Stimulated activated CD8-positive, alpha-beta memory T cell treated with anti-CD3 and anti-CD28 coated beads, Interleukin-12 subunit alpha, Interleukin-12 subunit beta, amount 100 ng/mL, for 4 hours (primary cell): ENCODE results near the gene ABCD1.
"Not testable (repeated sequence)": the region's sequence is repeated elsewhere in the genome, so short reads cannot be mapped to it uniquely, and the experiment has no call there.

Source experiments
- DNase-seq: peaks from one replicate; pipeline ENCODE4 v3.0.0-alpha.2; 2020; ENCODE audit warnings: low read depth

ABCD1 gene

DNA sequence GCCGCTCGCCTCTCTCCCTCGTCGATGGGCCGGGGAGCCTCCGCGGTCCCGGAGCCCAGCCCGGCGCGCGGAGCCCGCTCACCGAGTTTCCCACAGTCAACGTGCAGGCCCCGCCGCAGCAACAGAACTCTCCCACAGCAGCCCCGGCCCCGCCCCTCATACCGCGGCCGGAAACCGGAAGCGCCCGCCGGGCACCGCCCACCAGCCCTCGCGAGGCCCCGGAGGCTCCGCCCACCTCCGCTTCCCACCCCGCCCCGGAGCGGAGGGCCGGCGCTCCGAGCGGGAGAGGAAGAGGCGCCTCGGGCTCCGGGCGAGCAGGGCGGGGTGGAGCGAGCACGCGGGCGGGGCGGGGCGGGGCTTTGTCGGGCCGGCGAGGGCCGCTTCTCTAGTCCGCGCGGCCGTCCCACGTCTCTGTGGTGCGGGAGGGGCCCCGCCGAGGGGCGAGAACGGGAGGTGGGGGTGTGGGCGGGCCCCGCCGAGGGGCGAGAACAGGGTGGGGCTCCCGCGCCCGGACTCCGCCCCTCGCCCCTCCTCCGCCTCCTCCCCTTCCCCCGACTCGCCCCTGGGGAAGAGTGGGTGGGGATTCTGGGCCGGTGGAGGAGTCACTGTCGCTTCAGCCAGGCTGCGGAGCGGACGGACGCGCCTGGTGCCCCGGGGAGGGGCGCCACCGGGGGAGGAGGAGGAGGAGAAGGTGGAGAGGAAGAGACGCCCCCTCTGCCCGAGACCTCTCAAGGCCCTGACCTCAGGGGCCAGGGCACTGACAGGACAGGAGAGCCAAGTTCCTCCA is at the start of gene ABCD1, which contains the start of gene BCAP31:
TSS of gene ABCD1 (plus strand) at position 605 of the 787 bp plus-strand sequence. CDS start 411 bp downstream, outside the sequence.
TSS of gene BCAP31 (minus strand) at position 136 of the 787 bp plus-strand sequence. CDS start 1,143 bp downstream, outside the sequence.
- peak; percentile 79 for DNase-seq

DNA sequence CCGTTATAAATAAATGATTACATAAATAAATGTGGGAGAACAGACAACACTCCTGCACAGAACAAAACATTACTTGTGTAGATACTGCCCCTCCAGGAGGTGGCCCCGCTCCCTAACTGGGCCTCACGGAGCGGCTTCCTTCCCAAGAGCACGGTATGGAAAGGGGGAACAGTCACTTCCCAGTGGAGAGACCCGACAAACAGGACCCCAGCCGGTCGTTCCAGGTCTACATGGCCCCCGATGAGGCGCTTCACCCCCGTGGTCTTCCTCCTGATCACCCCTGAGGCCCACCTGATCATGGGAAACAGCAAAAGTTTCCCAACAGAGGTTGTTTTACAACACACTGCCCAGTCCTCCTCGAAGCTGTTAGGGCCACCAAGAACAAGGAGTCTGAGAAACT is 43.5 kb upstream of the ABCD1 start:
- DNase-seq, result no peak

DNA sequence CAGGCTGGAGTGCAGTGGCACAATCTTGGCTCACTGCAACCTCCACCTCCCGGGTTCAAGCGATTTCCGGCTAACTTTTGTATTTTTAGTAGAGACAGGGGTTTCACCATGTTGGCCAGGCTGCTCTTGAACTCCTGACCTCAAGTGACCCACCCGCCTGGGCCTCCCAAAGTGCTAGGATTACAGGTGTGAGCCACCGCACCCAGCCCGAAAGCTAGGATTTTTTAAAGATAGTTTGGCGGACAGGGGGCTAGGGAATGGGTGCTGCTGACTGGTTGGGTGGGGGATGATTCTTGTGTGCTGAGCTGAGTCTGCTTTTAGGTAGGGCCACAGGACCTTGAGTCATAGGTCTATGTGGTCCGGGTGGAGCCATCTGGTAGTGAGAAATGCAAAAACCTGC is 41.2 kb upstream of the ABCD1 start:
- not testable (repeated sequence) for DNase-seq

DNA sequence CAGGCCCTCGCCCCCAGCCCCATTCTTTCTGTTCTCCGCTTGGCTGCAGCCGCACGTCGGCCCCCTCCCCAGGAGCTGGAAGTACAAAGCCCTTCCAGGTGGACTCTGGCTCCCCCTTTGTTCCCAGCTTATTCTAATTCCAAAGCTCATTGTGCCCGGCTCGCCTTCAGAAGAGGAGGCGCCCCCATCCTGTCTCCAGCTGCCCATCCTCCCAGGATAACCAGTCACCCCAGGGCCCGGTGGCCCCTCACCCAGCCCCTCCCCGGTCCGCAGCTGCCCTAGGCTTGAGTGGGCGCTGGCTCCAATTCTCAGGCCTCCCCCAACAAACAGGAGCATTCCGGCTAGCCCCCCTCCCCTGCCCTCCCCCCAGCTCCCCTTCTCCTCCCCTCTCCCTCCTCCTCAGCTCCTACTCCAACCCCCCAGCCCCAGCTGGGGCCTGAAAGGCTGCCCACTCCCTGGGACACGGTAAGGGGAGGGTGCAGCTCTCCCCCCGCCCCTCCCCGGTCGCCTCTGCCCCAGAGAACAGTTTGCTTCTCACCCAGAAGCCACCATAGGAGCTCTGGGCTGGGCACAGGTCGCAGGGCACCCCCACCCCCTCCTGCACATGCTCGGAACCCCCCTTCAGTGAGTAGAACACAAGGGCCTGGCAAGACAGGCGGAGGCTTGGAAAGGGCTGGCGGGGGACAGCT is 40.0 kb upstream of the ABCD1 start:
- DNase-seq, result no peak

DNA sequence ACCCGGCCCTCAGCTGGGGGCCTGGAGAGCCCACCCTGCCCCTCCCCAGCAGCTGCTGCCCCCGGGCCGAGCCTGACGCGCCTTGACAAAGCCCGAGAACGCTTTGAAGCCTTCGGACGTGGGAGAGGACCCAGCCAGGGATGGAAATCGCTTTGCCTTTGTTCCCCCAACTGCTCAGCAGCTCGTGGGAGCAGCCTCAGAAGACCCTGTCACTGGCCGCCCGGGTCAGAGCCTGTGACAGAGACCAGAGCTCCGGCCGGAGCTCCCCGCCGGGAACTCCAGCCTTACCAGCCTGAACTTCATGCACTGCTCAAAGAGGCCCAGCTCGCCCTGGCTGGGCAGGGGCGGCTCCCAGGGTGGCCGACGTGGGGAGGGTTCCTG is 39.5 kb upstream of the ABCD1 start:
- no peak for DNase-seq

DNA sequence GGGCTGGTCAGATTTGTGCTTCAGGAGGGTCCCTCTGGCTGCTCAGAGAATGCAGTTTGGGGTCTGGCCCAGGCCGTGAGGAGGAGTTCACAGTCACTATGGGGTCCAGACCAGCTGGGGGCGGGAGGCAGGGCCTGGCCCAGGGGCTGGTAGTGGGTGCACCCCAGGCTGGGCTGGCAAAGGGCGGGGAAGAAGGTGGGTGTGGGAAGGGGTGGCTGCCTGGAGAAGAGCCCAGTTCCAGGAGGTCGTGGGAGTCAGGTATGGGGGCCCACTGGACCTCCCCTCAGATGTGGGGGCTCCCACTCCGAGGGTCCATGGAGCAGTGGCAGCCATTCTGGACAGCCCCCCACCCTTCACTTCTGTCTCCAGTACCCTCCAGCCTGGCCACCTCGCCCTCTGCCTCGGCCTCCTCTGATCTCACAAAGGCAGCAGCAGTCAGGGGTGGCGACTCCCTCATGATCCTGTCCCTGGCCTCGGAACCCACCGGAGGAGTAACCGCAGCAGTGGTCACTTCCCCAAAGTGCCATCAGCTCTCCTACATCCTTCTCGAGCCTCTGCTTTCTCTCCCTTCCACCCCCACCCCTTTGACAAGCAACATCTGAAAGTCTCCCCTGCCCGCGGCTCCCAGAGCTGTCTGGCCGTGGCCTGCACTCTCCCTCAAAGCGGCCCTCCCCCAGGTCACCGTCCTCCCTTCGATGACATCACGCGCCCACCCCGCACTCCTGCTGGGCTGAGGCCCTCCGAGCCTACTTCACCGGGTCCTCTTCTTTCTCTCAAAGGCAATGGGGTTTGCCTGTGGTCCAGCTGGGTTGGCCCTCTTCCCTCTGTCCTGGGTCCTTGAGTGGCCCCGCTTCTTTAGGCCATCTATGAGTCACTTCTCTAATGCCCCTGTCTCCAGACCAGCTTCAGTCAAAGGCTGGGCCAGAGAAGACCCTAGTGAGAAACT is 38.6 kb upstream of the ABCD1 start:
- no peak for DNase-seq

DNA sequence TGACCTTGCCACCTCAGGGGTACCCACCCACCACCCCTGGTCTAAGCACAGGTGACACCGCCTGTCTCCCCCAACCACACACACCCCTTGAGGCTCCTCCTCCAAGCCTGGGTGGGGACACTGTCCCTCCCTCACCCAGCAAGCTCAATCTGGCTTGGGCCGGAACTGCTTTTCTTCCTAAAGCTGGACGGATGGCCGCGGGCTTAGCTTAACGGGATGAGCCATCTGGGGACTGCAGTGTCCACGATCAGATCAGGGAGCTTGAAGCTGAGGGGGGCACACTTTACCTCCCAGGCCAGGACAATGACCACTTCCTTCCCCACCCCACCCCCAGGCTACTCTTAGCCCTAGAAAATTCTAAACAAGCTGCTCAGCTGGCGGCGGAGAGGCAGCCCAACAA is 37.9 kb upstream of the ABCD1 start:
- no peak for DNase-seq

DNA sequence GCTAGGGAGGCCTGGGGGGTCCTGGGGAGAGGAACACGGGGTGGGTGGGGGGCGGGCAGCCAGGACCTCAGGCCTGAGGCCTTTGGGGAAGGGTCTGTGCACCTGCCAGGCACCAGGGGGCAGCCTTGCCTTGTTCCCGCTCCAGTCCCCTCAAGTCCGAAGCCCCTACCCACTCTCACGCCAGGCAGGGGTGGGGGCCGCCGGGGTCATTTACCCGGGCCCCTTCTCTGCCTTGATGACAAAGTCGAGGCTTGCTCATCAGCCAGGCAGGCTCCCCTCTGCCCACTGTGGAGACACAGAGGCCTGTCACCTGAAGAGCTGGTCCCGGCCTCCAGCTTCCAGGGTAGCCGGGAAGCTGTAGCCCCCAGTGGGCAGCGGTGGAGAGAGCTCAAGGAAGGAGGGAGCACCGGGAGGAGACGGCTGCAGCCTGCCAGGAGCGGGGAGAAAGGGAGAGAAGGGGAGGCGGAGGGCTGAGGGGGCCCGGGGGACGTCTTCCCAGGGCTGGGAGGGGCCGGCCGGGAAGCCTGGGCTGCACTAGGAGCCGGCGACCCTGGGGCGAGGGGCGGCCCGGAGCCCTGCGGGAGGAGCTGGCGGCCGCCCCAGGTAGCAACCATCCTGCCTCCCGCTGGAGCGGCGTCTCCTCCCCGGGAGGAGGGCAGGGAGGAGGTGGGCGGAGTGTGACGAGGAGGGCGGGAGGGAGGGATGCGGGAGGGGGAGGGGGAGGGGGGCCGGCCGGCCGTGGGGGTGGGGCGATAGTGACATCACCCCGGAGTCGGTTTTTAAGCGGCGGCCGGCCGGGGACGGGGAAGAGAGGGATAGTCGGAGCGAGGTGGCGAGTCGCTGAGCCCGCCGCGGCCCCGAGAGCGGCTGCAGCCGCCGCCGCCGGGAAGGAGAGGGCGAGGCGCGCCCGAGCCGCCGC is 37.3 kb upstream of the ABCD1 start, which contains the start of gene SLC6A8:
TSS of gene SLC6A8 (plus strand) at position 806 of the 919 bp plus-strand sequence. CDS start 649 bp downstream, outside the sequence.
- DNase-seq, result no peak

DNA sequence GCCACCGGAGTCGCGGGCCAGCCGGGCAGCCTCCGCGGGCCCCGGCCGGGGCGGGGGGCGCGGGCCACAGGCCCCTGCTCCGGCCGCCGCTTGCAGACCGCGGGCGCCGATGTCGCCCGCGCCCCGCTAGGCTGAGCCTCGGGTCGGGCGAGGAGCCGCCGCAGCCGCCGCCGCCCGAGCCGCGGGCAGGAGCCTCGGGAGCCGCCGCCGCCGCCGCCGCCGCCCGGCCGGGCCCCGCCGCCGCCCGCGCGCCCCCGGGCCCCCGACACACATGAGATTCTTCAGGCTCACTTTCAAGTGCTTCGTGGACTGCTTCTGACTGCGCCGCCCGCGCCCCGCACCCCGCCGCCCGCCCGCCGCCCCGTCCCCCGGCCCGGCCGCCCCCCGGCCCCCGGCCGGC is 36.6 kb upstream of the ABCD1 start:
- no peak for DNase-seq

DNA sequence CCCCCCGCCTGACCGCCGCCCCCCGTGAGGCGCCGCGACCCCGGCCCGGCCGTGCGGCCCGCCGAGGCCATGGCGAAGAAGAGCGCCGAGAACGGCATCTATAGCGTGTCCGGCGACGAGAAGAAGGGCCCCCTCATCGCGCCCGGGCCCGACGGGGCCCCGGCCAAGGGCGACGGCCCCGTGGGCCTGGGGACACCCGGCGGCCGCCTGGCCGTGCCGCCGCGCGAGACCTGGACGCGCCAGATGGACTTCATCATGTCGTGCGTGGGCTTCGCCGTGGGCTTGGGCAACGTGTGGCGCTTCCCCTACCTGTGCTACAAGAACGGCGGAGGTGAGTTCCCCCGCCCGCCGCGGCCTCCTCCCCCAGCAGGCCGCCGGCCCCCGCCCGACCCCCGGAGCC is 36.1 kb upstream of the ABCD1 start:
- DNase-seq, result no peak

DNA sequence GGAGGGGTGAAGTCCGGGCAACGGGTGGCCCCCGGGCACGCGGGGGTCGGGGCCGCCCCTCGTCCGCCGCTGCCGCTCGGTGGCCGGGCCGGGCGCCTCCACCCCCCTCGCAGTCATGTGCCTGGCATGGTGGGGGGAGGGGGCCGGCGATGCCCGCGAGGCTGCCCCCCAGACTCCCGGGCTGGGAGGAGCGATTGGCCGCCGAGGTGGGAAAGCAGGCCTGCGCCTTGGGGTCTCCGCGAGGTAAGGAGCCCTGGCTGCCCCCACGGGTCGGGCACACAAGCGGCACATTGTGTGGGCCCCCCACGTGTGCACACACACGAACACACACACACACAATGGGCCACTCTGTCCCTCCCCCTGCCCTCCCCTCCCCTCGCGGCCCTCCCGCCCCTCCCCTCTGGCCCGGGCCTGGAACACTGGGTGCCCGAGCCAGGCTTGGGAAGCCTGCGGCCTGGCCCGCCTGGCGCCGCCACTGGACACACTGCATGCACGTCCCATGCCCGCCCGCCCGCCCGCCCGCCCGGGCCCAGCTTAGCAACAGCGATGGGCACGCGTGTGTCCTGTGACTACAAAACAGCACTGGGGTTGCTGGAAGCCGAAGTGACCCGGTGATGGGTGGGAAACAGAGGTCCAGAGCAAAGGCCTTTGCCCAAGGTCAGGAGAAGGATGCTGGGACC is 35.6 kb upstream of the ABCD1 start:
- DNase-seq, result no peak

DNA sequence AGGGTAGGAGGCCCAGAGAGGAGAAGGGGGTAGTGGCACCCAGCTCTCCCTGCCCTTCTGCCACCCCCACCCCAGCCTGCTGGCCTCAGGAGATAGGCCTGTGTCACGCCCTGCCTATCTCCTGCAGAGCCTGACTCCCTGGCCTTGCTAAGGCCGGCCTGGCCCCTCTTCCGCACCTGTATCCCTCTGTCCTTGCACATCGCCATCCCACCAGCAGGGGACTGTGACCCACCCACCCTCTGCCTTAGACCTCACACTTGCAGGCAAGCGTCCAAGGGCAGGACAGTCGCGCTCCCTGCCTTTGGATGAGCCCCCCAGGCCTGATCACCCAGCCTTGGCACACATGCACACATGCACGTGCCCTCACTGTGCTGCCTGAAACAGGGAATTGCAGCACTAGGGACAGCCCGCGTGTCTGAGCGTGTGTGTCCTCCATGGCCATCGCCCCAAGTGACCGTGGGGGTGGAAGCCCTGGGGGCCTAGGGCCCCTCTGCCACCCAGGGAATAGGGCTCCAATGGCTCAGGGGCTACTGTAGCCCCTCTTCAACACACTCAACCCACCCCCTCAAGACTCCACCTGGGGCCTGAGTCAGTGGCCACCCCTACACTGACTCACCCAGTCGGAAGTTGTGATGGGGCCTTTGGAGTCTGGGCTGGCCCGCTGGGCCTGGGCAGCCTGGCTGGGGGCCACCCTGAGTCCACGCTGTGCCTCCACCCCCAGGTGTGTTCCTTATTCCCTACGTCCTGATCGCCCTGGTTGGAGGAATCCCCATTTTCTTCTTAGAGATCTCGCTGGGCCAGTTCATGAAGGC is 34.8 kb upstream of the ABCD1 start:
- no peak for DNase-seq

DNA sequence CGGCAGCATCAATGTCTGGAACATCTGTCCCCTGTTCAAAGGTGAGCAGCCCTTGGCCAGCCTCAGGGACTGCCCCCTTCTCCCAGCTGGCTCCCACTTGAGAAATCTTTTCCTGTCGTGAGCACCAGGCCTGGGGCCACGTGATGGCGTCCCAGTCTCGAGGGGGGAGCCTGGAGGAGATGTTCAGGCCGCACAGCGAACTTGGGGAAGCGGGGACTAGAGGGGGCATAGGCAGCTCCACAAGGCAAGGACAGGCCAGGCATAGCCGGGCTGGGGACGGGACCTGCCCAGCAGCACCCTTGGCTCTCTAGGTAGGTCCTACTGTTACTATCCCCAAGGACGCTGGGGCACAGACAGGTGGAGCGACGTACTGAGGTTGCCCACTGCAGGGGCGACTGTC is 34.2 kb upstream of the ABCD1 start:
- no peak for DNase-seq

DNA sequence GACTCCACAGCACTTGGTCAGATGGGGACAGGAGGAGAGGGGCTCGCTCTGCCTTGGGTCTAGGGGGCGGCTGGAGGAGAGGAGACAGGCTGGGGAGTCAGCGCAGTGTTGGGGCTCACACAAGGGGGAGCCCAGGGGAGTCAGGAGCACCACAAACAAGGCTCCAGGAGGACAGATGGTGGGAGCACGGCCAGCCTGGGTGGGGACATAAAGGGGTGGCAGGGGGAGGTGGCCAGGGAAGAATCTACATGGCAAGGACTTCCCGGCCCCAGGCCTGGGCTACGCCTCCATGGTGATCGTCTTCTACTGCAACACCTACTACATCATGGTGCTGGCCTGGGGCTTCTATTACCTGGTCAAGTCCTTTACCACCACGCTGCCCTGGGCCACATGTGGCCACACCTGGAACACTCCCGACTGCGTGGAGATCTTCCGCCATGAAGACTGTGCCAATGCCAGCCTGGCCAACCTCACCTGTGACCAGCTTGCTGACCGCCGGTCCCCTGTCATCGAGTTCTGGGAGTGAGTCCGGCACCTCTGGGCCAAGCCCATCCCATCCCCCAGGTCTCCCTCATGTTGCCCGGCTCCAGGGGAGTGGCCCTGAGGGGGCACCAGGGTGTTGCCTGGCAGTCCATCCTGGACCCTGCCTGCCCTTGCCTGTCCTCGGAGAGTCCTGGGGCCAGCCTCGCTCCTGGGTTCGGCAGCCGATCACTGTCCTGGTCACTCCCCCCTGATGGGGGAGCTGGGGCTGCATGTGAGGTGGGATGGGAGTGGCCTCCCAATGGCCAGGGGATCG is 33.4 kb upstream of the ABCD1 start:
- DNase-seq, result not testable (repeated sequence)

DNA sequence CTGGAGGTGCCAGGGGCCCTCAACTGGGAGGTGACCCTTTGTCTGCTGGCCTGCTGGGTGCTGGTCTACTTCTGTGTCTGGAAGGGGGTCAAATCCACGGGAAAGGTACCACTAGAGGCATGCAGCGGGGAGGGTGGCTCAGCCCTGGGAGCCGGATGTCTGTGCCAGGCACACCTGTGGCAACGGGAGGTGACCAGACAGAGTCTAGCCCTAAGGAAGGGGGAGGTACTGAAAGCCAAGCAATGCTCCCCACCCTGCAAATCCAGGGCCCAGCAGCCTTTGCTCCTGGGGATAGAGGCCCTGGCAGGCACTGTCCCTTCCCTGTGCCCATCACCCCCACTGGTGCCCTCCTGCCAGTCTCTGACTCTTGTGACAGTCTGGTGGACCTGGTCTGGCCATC is 32.7 kb upstream of the ABCD1 start:
- no peak for DNase-seq

DNA sequence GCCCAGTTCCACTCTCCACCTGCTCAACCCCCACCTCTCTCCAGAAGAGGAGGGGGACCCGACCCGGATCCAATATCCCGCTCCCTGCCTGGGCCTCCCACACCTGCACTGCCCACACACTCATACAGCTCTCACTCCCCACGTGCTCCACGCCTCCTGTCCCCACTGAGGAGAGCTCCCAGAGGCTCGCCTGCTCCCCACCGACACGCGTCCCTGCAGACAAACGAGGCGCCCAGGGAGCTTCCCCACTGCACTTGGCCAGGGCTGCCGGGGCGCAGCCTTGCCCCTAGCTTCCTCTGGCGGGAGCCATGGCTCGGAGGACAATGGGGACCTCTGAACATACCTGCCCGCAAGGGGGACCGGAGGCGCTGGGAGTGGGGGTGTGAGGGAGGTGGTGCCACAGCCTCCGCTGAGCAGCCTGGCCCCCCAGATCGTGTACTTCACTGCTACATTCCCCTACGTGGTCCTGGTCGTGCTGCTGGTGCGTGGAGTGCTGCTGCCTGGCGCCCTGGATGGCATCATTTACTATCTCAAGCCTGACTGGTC is 32.0 kb upstream of the ABCD1 start:
- no peak for DNase-seq

DNA sequence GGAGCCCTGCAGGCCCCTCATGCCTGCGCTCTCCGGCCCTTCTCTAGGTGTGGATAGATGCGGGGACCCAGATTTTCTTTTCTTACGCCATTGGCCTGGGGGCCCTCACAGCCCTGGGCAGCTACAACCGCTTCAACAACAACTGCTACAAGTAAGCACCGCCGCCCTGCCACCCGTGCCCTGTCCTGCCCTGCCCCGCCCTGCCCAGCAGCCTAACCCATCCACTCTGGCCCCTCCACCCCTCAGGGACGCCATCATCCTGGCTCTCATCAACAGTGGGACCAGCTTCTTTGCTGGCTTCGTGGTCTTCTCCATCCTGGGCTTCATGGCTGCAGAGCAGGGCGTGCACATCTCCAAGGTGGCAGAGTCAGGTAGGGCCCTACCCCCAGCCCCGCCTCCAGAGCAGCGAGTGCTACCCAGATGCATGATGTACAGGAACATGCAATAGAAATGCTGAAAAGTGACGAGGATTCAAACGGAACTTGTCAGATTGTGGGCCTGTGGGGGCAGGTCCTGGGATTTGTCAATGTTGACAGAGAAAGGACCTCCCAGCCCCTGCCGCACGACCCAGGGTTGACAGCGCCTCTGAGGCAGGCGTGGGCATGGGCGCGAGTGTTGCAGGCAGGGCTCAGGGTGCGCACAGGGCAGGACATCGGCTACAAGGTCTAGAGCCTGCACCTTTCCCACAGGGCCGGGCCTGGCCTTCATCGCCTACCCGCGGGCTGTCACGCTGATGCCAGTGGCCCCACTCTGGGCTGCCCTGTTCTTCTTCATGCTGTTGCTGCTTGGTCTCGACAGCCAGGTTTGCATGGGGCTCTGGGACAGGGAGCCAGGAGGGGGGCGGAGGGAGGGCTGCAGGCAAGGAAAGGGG is 31.2 kb upstream of the ABCD1 start:
- DNase-seq, result no peak
